ENCODE measurements around the gene THOC7.

THOC7 gene

DNA sequence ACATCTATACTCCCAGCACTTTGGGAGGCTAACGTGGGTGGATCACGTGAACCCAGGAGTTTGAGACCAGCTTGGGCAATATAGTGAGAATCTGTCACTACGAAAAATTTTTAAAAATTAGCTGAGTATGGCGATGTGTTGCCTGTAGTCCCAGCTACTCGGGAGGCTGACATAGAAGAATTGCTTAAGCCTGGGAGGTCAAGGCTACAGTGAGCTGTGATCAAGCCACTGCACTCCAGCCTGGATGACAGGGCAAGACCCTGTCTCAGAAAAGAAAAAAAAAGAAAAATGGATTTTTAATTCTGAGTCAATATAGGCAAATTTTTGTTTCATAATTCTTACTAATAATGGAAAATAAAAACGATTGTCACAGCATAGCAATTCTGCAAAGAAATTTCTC lies 31.2 kb downstream of the THOC7 start:
- DNase-seq = no peak

DNA sequence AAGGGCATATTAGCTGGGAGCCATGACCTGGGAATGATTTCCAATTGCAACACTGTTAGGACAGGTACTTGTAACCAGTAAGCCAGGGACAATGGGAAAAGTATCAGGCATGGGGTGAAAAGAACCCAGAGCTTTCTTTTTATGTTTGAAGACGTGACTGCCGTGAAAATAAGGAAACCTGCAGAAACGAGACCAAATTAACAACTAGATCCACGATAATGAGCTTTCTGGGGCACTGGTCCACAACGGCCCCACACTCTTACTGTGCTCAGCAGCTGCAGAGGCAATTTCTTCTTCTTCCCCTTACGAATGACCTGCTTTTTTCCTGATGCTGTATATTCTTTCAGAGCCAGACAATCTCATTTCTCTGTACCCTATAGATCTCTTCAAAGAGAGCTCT lies 33.1 kb downstream of the THOC7 start:
- DNase-seq = no peak

GRCh38 chr3:63824309-63824708 lies 39.3 kb downstream of the THOC7 start:
- DNase-seq = no peak

DNA sequence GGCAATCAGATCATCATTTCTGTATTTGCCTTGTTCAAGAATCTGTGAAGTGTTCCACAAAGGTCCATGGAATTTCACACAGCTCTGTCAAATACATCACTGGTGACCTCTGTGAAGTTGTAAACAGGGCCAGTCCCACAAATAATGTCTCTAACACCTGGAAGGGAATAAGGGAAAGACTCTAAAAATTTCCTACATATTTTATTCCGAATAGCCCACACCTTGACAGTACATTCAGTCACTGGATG lies 44.5 kb downstream of the THOC7 start, which contains the start of gene C3orf49:
Gene C3orf49 (plus strand): TSS at position 149 of the 248 bp plus-strand sequence. CDS start 173 bp downstream, outside the sequence.
- no peak for DNase-seq

DNA sequence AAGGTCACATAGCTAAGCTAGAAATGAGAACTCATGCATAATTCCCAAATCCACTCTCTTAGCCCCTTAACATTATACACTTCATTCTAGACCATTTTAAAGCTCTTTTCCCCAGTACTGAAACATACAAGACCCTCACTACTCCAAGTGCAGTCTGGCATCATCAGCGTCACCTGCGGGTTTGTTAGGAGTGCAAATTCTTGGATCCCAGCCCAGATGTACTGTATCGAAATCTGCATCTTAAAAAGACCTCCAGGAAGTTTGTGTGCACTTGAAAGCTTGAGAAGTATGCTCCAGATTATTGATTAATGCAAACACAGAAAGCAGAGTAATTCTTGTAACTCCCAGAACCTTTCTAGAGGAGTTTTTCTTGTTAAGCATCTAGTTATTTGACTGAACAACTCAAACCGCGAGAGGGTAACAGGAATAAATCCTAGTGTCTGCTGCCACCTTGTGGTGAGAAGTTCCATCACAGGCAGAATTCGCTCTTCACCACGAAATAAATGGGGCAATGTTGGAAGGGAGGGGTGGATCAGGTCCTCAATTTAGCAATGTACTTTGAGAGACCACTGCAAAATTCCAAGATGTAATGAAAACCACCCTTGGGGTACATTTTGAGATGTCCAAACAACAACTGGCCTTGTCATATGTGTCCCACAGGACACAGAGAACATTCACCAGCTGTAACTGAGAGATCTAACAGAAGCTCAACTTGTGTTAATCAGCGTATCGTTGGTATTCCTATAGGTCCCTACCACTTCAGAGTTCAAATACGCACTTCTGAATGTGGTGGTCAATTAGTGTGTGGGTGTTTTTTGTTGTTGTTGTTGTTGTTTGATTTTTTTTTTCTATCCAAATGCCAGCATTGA lies 45.1 kb downstream of the THOC7 start:
- DNase-seq = peak; percentile 36

- no peak for DNase-seq
These were observed 46.4 kb downstream of the THOC7 start for GRCh38 chr3:63817225-63817624.

DNA sequence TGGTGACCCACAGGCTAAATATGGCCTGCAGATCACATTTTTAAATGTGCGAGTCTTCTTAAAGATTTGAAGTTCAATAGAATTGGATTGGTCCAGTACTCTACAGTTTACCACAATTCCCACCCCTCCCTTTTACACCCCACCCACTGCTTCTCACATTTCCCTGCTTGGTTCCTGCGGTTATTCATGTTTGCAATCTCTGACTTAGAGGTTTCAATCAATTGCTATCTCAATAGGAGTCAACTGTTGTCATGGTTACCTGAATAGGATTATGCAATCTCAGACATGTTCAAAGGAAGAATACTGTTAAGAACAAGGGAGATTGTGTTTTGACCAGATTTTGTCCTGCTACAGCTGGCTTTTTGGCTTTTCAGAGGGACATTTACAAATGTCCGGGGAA lies 49.4 kb downstream of the THOC7 start:
- no peak for DNase-seq

- DNase-seq = no peak
These were observed 54.0 kb downstream of the THOC7 start for GRCh38 chr3:63809607-63810006.

DNA sequence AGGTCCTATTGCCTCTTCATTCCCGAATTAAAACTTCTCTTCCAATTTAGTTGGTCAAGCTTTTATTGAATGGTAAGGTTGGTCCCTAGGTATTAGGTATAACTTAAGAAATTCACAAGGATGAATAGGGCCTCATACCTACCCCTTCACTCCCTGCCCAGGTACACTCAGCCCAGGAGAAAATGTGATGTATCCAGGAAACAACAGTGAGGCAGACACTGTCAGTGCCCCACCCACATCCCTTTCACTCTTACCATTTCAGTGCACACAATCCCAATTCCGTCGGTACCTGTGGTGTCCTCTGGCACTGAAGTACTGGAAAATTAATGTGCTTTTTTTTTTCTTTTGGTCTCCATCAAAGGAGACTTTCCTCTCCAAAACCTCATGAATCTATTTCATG lies 55.0 kb downstream of the THOC7 start:
- DNase-seq = no peak

- no peak for DNase-seq
These were observed 55.5 kb downstream of the THOC7 start for GRCh38 chr3:63807961-63808565.

DNA sequence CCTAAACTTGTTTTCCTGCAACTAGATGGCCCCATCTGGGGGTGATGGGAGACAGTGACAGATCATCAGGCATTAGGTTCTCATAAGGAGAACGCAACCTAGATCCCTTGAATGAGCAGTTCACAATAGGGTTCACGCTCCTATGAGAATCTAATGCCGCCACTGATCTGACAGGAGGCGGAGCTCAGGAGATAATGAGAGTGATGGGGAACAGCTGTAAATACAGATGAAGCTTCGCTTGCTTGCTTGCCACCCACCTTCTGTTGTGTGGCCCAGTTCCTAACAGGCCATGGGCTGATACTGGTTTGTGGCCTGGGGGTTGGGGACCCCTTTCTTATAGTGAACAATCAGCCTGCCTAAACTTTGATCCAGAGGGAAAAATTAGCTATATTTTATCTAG lies 59.7 kb downstream of the THOC7 start:
- DNase-seq = no peak

GRCh38 chr3:63800097-63800496 lies 63.5 kb downstream of the THOC7 start:
- no peak for DNase-seq

DNA sequence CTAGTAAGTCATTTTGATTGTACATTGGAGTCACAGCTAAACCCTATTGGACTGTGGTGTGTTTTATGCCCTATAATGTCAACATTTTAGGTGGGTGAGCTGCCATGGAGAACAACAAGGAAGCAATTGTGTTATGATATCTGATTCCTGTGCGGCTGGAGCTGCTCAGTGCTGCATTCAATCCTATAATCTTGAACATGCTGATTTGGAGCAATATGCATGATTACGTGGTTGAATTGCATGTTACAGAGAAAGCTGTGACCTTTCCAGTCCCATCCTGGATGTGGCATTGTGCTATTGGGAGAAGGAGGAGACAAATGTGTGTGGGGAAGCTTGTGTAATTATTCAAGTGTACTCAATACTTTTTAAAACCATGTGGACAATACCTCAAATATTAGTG lies 64.7 kb downstream of the THOC7 start:
- no peak for DNase-seq

GRCh38 chr3:63798544-63798943 lies 65.1 kb downstream of the THOC7 start:
- DNase-seq = no peak

DNA sequence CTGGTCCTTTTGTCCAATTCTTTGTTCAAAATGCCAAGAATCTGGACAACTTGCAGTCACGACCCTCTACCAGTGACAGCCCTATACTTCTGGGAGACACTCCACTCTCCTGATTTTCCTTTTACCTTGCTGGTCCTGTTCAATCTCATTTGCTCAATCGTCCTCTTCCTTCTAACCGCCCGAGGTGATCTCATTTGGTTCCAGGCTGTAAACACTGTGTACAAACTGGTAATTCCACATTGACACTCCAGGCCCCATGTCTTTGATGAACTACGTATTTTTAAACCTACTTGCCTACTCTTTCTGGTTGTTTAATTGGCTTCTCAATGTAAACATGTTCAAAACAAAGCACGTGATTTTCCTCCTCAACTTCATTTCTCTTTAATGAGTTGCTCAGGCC lies 68.2 kb downstream of the THOC7 start:
- DNase-seq = no peak

- no peak for DNase-seq
These were observed 71.6 kb downstream of the THOC7 start for GRCh38 chr3:63791974-63792373.

All from left hindlimb (tissue), 1 donor.